Chondrocyte (in vitro differentiated cells): ENCODE results near the gene CT45A5. TPM values are rescaled to one million over a fixed set of nuclear protein-coding genes. Genes with fewer than 3 reads are reported as not detected.
A peak's percentile ranks its signal among the peaks of the same experiment; 100 is the strongest.
"Not testable (repeated sequence)": the region's sequence is repeated elsewhere in the genome, so short reads cannot be mapped to it uniquely, and the experiment has no call there.

Source experiments
- DNase-seq: peaks from one replicate; pipeline ENCODE4 v3.0.0; 2021; ENCODE audit warnings: mixed read lengths, low spot score
- H3K27ac Mint-ChIP-seq: one replicate; pipeline ENCODE4 v1.8.0; 2021; ENCODE audit warnings: mild to moderate bottlenecking, moderate library complexity, mixed read lengths; ENCODE audit not compliant: unreplicated experiment
- H3K27me3 Mint-ChIP-seq: 2 replicates; pipeline ENCODE4 v1.8.0; 2021; ENCODE audit warnings: low read depth, mixed read lengths
- H3K36me3 Mint-ChIP-seq: 2 replicates; pipeline ENCODE4 v1.8.0; 2021; ENCODE audit warnings: low read depth, mixed read lengths
- H3K4me1 Mint-ChIP-seq: 2 replicates; pipeline ENCODE4 v1.8.0; 2021; ENCODE audit warnings: low read depth, mild to moderate bottlenecking, mixed read lengths
- H3K4me3 Mint-ChIP-seq: one replicate; pipeline ENCODE4 v1.8.0; 2021; ENCODE audit warnings: mild to moderate bottlenecking, moderate library complexity, mixed read lengths; ENCODE audit not compliant: unreplicated experiment
- H3K9me3 Mint-ChIP-seq: 2 replicates; pipeline ENCODE4 v1.8.0; 2021; ENCODE audit warnings: low read depth, mixed read lengths
- CTCF ChIP-seq: fragments of 200-600 bp; sonication (generic); IDR thresholded peaks from 2 replicates; pipeline ENCODE4 v1.5.0; 2021; ENCODE audit warnings: antibody characterized with exemption, mild to moderate bottlenecking, moderate library complexity
- total RNA-seq: library from RNA; stranded (reverse); gene quantifications from 3 replicates; pipeline ENCODE4 v1.2.1, GENCODE V29; 2021

CT45A5 gene
- total RNA-seq, 1 donor from 2014 or later: not detected

GRCh38 chrX:135737366-135738071 is 47.8 kb downstream of the CT45A5 start:
- DNase-seq: no peak
- H3K4me1 Mint-ChIP-seq: no peaks in the 10 kb centered on the region
- no peak overlapping the region for H3K4me3 Mint-ChIP-seq
- peak; percentile 64 for TF ChIP-seq CTCF
- no peak overlapping the region for H3K27ac Mint-ChIP-seq
- H3K36me3 Mint-ChIP-seq: no peaks in the 10 kb centered on the region
- H3K9me3 Mint-ChIP-seq: no peaks in the 10 kb centered on the region
- H3K27me3 Mint-ChIP-seq: no peaks in the 10 kb centered on the region

- not testable (repeated sequence) for DNase-seq, H3K27me3 Mint-ChIP-seq, H3K9me3 Mint-ChIP-seq, H3K27ac Mint-ChIP-seq, H3K4me3 Mint-ChIP-seq, H3K4me1 Mint-ChIP-seq, H3K36me3 Mint-ChIP-seq
These were observed 50.6 kb downstream of the CT45A5 start for GRCh38 chrX:135734666-135735065.

Other genes starting within 250 kb of the CT45A5 start
- not detected in 3 replicates for gene CT45A1, start 71.9 kb downstream of the CT45A5 start, total RNA-seq
- gene CT45A3, start 17.3 kb downstream of the CT45A5 start, total RNA-seq: not detected in 3 replicates
- not detected in 3 replicates for gene CT45A6, start 17.3 kb upstream of the CT45A5 start, total RNA-seq
- gene CT45A2, start 34.5 kb upstream of the CT45A5 start, total RNA-seq: not detected in 3 replicates
- gene CT45A7, start 51.8 kb upstream of the CT45A5 start, total RNA-seq: not detected in 3 replicates
- not detected in 3 replicates for gene CT45A8, start 69.0 kb upstream of the CT45A5 start, total RNA-seq
- not detected in 3 replicates for gene CT45A9, start 86.3 kb upstream of the CT45A5 start, total RNA-seq
- not detected in 3 replicates for gene CT45A10, start 107.9 kb upstream of the CT45A5 start, total RNA-seq
- not detected in 3 replicates for gene SAGE1, start 108.2 kb upstream of the CT45A5 start, total RNA-seq
- gene MMGT1, start 188.5 kb upstream of the CT45A5 start, total RNA-seq: 25.4 to 28.9 TPM (median 27.6 TPM) in 3 replicates
- 19.0 to 20.7 TPM (median 20.4 TPM) in 3 replicates for gene SLC9A6, start 199.9 kb upstream of the CT45A5 start, total RNA-seq